OCI-LY3 (cell line): ENCODE results near the gene FKBP4.

ENCODE experiments used
- H2AFZ ChIP-seq: fragments of 200-600, 300-600 bp; shearing (Covaris generic); 2 replicates; pipeline ENCODE4 v1.6.0; 2014; ENCODE audit warnings: antibody characterized with exemption, low read depth, low read length
- H3K27ac ChIP-seq: fragments of 200-600, 300-600 bp; sonication (generic); 2 replicates; pipeline ENCODE4 v1.5.1; 2014; ENCODE audit warnings: mild to moderate bottlenecking, low read length, moderate library complexity, mixed read lengths
- H3K27me3 ChIP-seq: fragments of 200-600, 300-600 bp; sonication (generic); 2 replicates; pipeline ENCODE4 v1.6.1; 2014; ENCODE audit warnings: low read depth, low read length, mixed read lengths
- H3K36me3 ChIP-seq: fragments of 200-600, 300-600 bp; sonication (generic); replicated peaks from 2 replicates; pipeline ENCODE3; 2014; ENCODE audit warnings: low read depth, low read length, mixed read lengths
- H3K4me1 ChIP-seq: fragments of 300-600, 200-600 bp; sonication (generic); 2 replicates; pipeline ENCODE4 v1.6.1; 2014; ENCODE audit warnings: low read length, mixed read lengths
- H3K4me2 ChIP-seq: fragments of 200-600, 300-600 bp; sonication (generic); 2 replicates; pipeline ENCODE4 v1.6.1; 2014; ENCODE audit warnings: low read length, mixed read lengths
- H3K4me3 ChIP-seq: fragments of 300-600, 200-600 bp; sonication (generic); 2 replicates; pipeline ENCODE4 v1.5.1; 2014; ENCODE audit warnings: antibody characterized with exemption, mild to moderate bottlenecking, low read length, moderate library complexity
- H3K79me2 ChIP-seq: fragments of 300-600, 200-600 bp; shearing (Covaris generic); 2 replicates; pipeline ENCODE4 v1.6.1; 2014; ENCODE audit warnings: mild to moderate bottlenecking, low read length, mixed read lengths
- H3K9ac ChIP-seq: fragments of 300-600, 200-600 bp; shearing (Covaris generic); 2 replicates; pipeline ENCODE4 v1.6.0; 2014; ENCODE audit warnings: mild to moderate bottlenecking, low read length, moderate library complexity
- H3K9me3 ChIP-seq: fragments of 200-600, 300-600 bp; shearing (Covaris generic); 2 replicates; pipeline ENCODE4 v1.6.1; 2014; ENCODE audit warnings: low read length, mixed read lengths; ENCODE audit not compliant: insufficient read depth
- H4K20me1 ChIP-seq: fragments of 200-600, 300-600 bp; sonication (generic); 2 replicates; pipeline ENCODE4 v1.6.1; 2016; ENCODE audit warnings: low read length, mixed read lengths; ENCODE audit not compliant: insufficient read depth
- CTCF ChIP-seq: fragments of 200-600, 300-600 bp; sonication (generic); IDR thresholded peaks from 2 replicates; pipeline ENCODE4 v1.5.1; 2014; ENCODE audit warnings: antibody characterized with exemption, low read length, low read depth
- EZH2phosphoT487 ChIP-seq: fragments of 200-600 bp; shearing (Covaris generic); IDR thresholded peaks from 2 replicates; pipeline ENCODE4 v1.6.1; 2018; ENCODE audit warnings: antibody characterized with exemption, mixed run types, low read depth

The FKBP4 gene

DNA sequence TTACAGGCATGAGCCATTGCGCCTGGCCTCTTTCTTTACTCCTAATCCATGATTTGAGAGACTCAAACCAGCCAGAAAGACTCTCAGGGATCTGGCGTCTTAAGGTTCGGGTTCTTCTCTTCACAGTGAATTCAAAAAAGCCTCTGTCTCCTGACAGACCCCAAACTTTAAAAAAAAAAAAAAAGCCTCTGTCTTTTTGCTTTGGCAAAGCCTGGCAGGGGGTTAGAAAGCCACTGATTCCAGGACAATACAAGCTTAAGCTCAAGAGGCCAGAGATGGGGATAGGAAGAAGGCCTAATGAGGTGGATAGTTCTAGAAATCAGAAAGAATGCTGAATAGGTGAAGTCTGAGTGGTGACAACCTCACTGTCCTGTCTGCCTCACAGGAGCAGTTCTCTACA, 31.3 kb downstream of the FKBP4 start:
- Histone ChIP-seq H2AFZ (no peak overlapping the region), H3K36me3 (peaks cover 45% of the 10 kb centered on the region)

DNA sequence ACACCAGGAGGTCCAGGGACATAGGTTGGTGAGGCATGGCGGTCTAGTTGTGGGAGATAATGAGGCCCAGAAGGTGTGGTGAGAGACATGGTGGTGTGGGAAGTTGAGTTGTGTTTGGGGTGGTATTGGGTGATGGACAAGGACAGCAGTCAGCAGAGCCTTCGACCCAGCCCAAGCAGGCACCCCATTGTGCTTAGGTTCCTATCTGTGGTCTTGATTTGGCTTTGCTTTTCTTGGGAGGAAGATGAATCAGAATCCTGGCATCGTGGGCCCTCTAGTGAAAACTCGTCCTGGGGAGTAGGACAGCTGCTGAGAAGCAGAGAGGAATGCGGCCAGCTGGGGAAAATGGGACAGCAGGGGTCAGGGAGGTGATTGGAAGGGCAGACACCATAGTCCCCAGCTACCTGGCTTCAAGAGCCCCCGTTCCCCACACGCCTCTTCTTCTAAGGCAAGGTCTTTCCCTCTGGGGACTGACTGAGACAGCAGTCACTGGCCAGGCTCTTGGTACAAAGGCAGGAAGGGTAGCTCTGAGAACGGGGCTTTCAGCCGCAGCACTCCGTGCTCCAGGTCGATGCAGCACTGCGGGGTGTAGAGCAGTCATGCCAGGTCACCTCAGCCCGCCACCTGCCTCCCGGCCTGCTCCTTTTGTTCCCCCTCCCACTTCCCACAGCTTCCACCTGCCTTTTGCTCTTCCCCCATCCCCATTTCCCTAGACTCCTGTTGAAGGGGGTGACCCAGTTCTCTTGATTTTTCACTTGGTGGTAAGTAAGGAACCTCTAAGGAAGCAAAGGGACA, 32.1 kb downstream of the FKBP4 start:
- H3K4me1 ChIP-seq, result no peaks in the 10 kb centered on the region
- H2AFZ ChIP-seq, result no peak overlapping the region
- H3K36me3 ChIP-seq, result peaks cover 42% of the 10 kb centered on the region
- H3K4me3 ChIP-seq, result no peak overlapping the region
- no peaks in the 10 kb centered on the region for H4K20me1 ChIP-seq
- H3K9ac ChIP-seq, result no peak overlapping the region
- no peaks in the 10 kb centered on the region for H3K9me3 ChIP-seq
- no peak overlapping the region for H3K27ac ChIP-seq
- H3K4me2 ChIP-seq, result no peak overlapping the region
- no peaks in the 10 kb centered on the region for H3K27me3 ChIP-seq
- no peaks in the 10 kb centered on the region for H3K79me2 ChIP-seq
- TF ChIP-seq CTCF, result no peak
- TF ChIP-seq EZH2phosphoT487, result no peak

More for the DNA sequence above, 31.3 kb downstream of the FKBP4 start:
- Histone ChIP-seq H3K4me2 (no peak overlapping the region), H3K4me3 (no peak overlapping the region), H3K27ac (no peak overlapping the region), H3K9ac (no peak overlapping the region), H3K27me3 (no peaks in the 10 kb centered on the region), H3K4me1 (no peaks in the 10 kb centered on the region), H3K79me2 (no peaks in the 10 kb centered on the region), H3K9me3 (no peaks in the 10 kb centered on the region), H4K20me1 (no peaks in the 10 kb centered on the region)
- TF ChIP-seq CTCF (no peak), EZH2phosphoT487 (no peak)

DNA sequence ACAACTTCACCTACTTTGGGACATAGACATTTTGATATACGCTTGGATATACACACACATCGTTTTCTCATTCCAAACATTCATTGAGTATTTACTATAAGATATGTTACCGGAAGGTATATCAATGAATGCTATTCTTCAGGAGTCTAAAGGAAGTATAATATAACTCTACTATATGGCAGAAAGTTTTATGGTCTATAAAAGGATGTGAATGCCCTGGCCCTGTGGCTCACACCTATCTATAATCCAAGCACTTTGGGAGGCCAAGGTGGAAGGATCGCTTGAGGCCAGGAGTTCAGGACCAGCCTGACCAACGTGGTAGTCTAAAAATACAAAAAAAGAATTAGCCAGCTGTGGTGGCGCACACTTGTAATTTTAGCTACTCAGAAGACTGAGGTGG, 34.5 kb downstream of the FKBP4 start:
- H3K4me3 ChIP-seq, result no peak overlapping the region
- TF ChIP-seq EZH2phosphoT487 (no peak), CTCF (no peak)
- H3K27me3 ChIP-seq, result no peaks in the 10 kb centered on the region
- no peaks in the 10 kb centered on the region for H4K20me1 ChIP-seq
- H3K9ac ChIP-seq, result no peak overlapping the region
- no peaks in the 10 kb centered on the region for H3K9me3 ChIP-seq
- peaks cover 27% of the 10 kb centered on the region for H3K36me3 ChIP-seq
- no peaks in the 10 kb centered on the region for H3K79me2 ChIP-seq
- H3K4me2 ChIP-seq, result no peak overlapping the region
- H3K27ac ChIP-seq, result no peak overlapping the region
- no peak overlapping the region for H2AFZ ChIP-seq
- H3K4me1 ChIP-seq, result no peaks in the 10 kb centered on the region

- no peaks in the 10 kb centered on the region for H3K27me3 ChIP-seq
- no peaks in the 10 kb centered on the region for H3K9me3 ChIP-seq
- H3K4me3 ChIP-seq, result no peak overlapping the region
- H3K79me2 ChIP-seq, result no peaks in the 10 kb centered on the region
- no peaks in the 10 kb centered on the region for H4K20me1 ChIP-seq
- H3K36me3 ChIP-seq, result peaks cover 8% of the 10 kb centered on the region
- TF ChIP-seq EZH2phosphoT487 (no peak), CTCF (no peak)
- H3K4me1 ChIP-seq, result no peaks in the 10 kb centered on the region
- H3K4me2 ChIP-seq, result no peak overlapping the region
- H2AFZ ChIP-seq, result no peak overlapping the region
- H3K27ac ChIP-seq, result no peak overlapping the region
- no peak overlapping the region for H3K9ac ChIP-seq
Measured at GRCh38 chr12:2832550-2833127, 37.9 kb downstream of the FKBP4 start.
